Heart left ventricle (tissue), 16 donors: ENCODE measurements around the gene NHLRC4. TPM values are rescaled to one million over a fixed set of nuclear protein-coding genes. Genes with fewer than 3 reads are reported as not detected.

Experiments
- ATAC-seq, 4 donors: fragments of 200-7000 bp; cut with Tn5 transposase; one replicate each; pipeline ENCODE4 v1.9.1; 2020 to 2022; ENCODE audit warnings: moderate library complexity in 4 of 4, mild to moderate bottlenecking in 3 of 4, moderate number of reproducible peaks in 1 of 4
- DNase-seq, 5 donors: peaks; one replicate each; pipeline ENCODE4 v3.0.0-alpha.2; 2020
- H3K27ac ChIP-seq, 12 donors: fragments of 200-600 bp; sonication (generic) in 4 of 12; one replicate each; pipeline versions ENCODE4 v1.5.0 to v1.8.0; 2016 to 2022; ENCODE audit warnings: mild to moderate bottlenecking in 2 of 12
- H3K27me3 ChIP-seq, 9 donors: fragments of 200-600 bp; sonication (generic) in 2 of 9; one replicate each; pipeline versions ENCODE4 v1.5.1 to v1.8.0; 2016 to 2022; ENCODE audit warnings: mild to moderate bottlenecking in 3 of 9
- H3K36me3 ChIP-seq, 9 donors: fragments of 200-600 bp; sonication (generic) in 2 of 9; one replicate each; pipeline versions ENCODE4 v1.5.0 to v1.8.0; 2018 to 2022; ENCODE audit warnings: mild to moderate bottlenecking in 2 of 9
- H3K4me1 ChIP-seq, 12 donors: fragments of 200-600 bp; sonication (generic) in 4 of 12; one replicate each; pipeline versions ENCODE4 v1.5.0 to v1.8.0; 2016 to 2022; ENCODE audit warnings: mild to moderate bottlenecking in 3 of 12
- H3K4me3 ChIP-seq, 12 donors: fragments of 200-600 bp; sonication (generic) in 4 of 12; one replicate each; pipeline versions ENCODE4 v1.5.0 to v1.8.0; 2017 to 2022; ENCODE audit warnings: mild to moderate bottlenecking in 9 of 12, moderate library complexity in 4 of 12
- H3K9me3 ChIP-seq, 12 donors: fragments of 200-600 bp; sonication (generic) in 4 of 12; one replicate each; pipeline versions ENCODE4 v1.5.0 to v1.8.0; 2016 to 2022; ENCODE audit warnings: mild to moderate bottlenecking in 1 of 12
- POLR2A ChIP-seq, 2 donors: fragments of 450-650 bp; IDR thresholded peaks; one replicate each; pipeline ENCODE4 v1.6.1; 2017; ENCODE audit warnings: antibody characterized with exemption in 2 of 2, mild to moderate bottlenecking in 2 of 2, moderate library complexity in 2 of 2
- WGBS, 4 donors: extraction: QIAGEN DNeasy Blood & Tissue Kit in 2 of 4; methylation state at CpG; one replicate each; pipeline versions ENCODE4 v1.1.5 to v1.1.7; 2013 to 2018; 5-methylcytosine and 5-hydroxymethylcytosine counted together
- intact Hi-C, 10 donors: fragments of 100-400 bp; cut with DNase I; formaldehyde crosslinking; loops; one replicate each; pipeline versions ENCODE4 v1.11.1 to v1.14.2; 2022
- polyA plus RNA-seq, 2 donors: library from polyadenylated mRNA; stranded (reverse); fragments of 200-250 nt; gene quantifications; one replicate each; pipeline ENCODE4 v1.2.3, GENCODE V29; 2013
- total RNA-seq, 9 donors: library from RNA; depleted of rRNA in 2 of 9; stranded (reverse); fragments of >200 nt in 2 of 9; fragmentation: NEBNext Ultra II Directional in 3 of 9; extraction: Animal tissue kit (Norgen Biotek cat#: 25700) in 3 of 9; gene quantifications; one replicate each; pipeline versions ENCODE4 v1.1.0 to v1.2.4, GENCODE V29; 2016 to 2023
- TF ChIP-seq, protein P1 (sequence below), 12 donors: fragments of 200-600 bp; sonication (generic) in 4 of 12; IDR thresholded peaks; one replicate each; pipeline versions ENCODE4 v1.5.0 to v1.8.0; 2018 to 2022; ENCODE audit warnings: antibody characterized with exemption in 12 of 12, mild to moderate bottlenecking in 5 of 12
- donor health status: ischemic (EF 13 %, LVEDD 7.1; RV severe dilation, severe dysfunction).
- donor health status: healthy with polysubstance abuse.
- donor health status: DM: no; HTN: yes; CAD: no.
- donor health status: DM: no; HTN: no; CAD: no.
- donor health status: ischemic (EF 25% LVEDD 6.9; RV normal size, moderate dysfunction).
- donor health status: ischemic (EF 25% LVEDD 5.7; RV mildly dilated, moderate dysfunction).
- donor health status: healthy.
- donor health status: DM: yes; HTN: yes; CAD: no.
- donor health status: ischemic (EF 35%, LVEDD 5.7; RV mildly dilated, moderate dysfunction).
- donor health status: nonischemic (EF 11% LVEDD 7.7; RV severe dilation, severe dysfunction).
- donor health status: DM: yes; HTN: yes; CAD: no.
- donor health status: PGD.
- donor health status: ischemic (EF 29% LVEDD 5.4; RV normal size, mild dysfunction).
- donor health status: nonischemic (EF 23%, LVEDD 6.1; RV moderate dilation, normal function).

Gene NHLRC4
- total and polyA plus RNA-seq, 11 donors = 0.23 to 0.86 (median 0.48) TPM; not detected in 1

DNA sequence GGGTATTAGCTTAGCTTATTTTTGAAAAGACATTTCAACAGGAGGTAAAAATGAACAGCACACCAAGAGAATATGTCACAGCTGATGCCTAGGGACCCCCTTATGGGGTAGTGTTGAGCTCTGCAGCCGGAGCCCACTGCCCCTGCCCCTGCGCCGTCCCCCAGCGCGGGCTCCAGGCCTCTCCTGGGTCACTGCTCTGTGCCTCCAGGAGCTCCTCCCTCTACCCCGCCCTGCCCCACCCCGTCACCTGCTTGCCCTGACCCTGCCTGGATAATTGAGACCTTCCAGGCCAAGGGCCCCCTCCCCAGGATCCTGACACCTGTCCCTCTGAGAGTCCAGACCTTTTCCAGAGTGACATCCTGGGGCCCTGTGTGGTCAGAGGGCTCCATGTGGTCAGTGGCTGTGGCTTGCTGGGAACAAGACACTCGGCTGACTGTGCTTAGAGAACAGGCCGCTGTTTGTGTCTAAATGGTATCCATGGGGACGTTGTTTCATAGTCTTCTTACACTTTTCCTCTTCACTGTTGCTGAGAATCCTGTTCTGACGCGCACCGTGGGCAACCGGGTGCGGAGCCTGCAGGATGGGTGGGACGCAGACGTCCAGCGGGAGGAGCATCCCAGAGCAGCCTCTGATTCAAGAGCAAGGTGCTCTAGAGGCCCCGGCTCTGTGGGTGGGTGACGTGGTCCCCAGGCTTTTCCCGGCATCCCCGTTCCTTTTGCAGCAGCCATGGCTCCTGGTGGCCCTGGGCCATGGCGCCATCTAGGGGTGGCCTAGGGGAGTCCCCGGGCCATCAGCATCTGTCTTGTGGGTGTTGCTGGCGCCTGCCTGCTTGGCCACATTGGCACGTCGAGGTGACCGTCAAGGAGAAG is 43.9 kb downstream of the NHLRC4 start:
- Histone ChIP-seq H3K9me3 (no peaks in the 10 kb centered on the region), H3K36me3 (no peaks in the 10 kb centered on the region), H3K27ac (no peak overlapping the region), H3K4me1 (peaks cover 0 to 19% (median 0%) of the 10 kb centered on the region in 12 donors), H3K4me3 (no peak overlapping the region), H3K27me3 (no peaks in the 10 kb centered on the region)
- DNase-seq (peak in 3 of 5 donors; percentile 53 to 80 (median 58)), ATAC-seq (peak; percentile 55 to 84 (median 74))
- intact Hi-C loops = no loop called here
- WGBS, 4 donors = 68 to 81% (median 76%) methylated on average over 26 to 28 of the region's 28 CpGs
- TF ChIP-seq POLR2A (IDR thresholded peaks at IDR 0.05) = no peak
- TF ChIP-seq, protein P1, sequence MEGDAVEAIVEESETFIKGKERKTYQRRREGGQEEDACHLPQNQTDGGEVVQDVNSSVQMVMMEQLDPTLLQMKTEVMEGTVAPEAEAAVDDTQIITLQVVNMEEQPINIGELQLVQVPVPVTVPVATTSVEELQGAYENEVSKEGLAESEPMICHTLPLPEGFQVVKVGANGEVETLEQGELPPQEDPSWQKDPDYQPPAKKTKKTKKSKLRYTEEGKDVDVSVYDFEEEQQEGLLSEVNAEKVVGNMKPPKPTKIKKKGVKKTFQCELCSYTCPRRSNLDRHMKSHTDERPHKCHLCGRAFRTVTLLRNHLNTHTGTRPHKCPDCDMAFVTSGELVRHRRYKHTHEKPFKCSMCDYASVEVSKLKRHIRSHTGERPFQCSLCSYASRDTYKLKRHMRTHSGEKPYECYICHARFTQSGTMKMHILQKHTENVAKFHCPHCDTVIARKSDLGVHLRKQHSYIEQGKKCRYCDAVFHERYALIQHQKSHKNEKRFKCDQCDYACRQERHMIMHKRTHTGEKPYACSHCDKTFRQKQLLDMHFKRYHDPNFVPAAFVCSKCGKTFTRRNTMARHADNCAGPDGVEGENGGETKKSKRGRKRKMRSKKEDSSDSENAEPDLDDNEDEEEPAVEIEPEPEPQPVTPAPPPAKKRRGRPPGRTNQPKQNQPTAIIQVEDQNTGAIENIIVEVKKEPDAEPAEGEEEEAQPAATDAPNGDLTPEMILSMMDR (IDR thresholded peaks at IDR 0.05) = peak; percentile 58 to 79 (median 69)

DNA sequence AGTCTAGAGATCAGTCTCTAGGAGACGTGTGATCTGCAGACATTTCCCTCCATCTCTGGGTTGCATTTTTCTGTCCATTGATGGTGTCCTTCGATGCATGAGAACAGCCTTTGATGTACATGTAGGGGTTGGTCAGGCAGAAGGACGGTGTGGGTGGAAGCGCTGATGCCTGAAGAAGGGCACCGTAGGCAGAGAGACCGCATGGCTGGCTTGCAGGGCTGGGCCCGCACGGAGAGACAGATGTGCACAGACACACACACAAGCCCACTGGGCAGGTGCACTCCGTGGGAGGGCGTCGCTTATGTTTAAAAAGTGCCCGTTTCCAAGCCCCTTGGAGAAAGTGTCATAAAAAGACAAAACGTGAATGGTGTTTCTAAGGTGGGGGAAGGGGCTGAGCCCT is 48.3 kb downstream of the NHLRC4 start:
- Histone ChIP-seq H3K36me3 (peaks cover 0 to 10% (median 4%) of the 10 kb centered on the region in 9 donors), H3K4me3 (no peak overlapping the region), H3K9me3 (no peaks in the 10 kb centered on the region), H3K27me3 (no peaks in the 10 kb centered on the region), H3K4me1 (peaks cover 0 to 10% (median 0%) of the 10 kb centered on the region in 12 donors), H3K27ac (no peak overlapping the region)
- intact Hi-C loops = no loop called here
- TF ChIP-seq, protein P1 (IDR thresholded peaks at IDR 0.05) = no peak
- TF ChIP-seq POLR2A (IDR thresholded peaks at IDR 0.05) = no peak
- DNase-seq = no peak
- 95 to 97% (median 96%) methylated on average over 13 of the region's 13 CpGs for WGBS, 4 donors
- no peak for ATAC-seq

GRCh38 chr16:616733-617586 is 50.2 kb downstream of the NHLRC4 start:
- no peak overlapping the region for H3K4me3 ChIP-seq
- H3K36me3 ChIP-seq = peaks cover 0 to 10% (median 4%) of the 10 kb centered on the region in 9 donors
- intact Hi-C loops = no loop called here
- TF ChIP-seq POLR2A (IDR thresholded peaks at IDR 0.05) = no peak
- TF ChIP-seq, protein P1 (IDR thresholded peaks at IDR 0.05) = no peak
- no peak for DNase-seq
- 92 to 95% (median 94%) methylated on average over 23 to 39 of the region's 39 CpGs for WGBS, 4 donors
- ATAC-seq = peak in 1 of 4 donors; percentile 48
- no peaks in the 10 kb centered on the region for H3K4me1 ChIP-seq
- no peak overlapping the region for H3K27ac ChIP-seq
- H3K9me3 ChIP-seq = no peaks in the 10 kb centered on the region
- no peaks in the 10 kb centered on the region for H3K27me3 ChIP-seq

DNA sequence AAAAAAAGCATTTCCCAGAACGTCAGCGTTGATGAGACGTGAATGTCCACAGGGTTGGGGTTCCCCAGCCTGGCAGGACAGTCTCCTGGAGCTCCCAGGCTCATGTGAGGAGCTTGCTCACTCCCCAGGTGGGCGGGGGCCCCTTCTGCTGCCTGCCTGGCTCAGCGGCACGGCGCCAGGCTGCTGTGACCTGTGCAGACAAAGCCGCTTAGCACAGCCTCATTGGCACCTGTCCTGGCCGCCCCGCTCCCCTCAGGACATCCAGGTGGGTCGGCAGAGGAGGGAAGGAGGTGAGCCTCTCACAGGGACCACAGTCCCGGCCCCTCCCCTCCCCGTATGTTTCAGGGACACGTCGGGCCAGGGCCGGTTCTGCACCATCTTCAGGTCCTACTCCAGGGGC is 51.0 kb downstream of the NHLRC4 start:
- DNase-seq = no peak

More for the DNA sequence above, 51.0 kb downstream of the NHLRC4 start:
- TF ChIP-seq, protein P1 (IDR thresholded peaks at IDR 0.05) = no peak
- TF ChIP-seq POLR2A (IDR thresholded peaks at IDR 0.05) = no peak
- Histone ChIP-seq H3K36me3 (peaks cover 0 to 10% (median 4%) of the 10 kb centered on the region in 9 donors), H3K27ac (no peak overlapping the region), H3K4me1 (no peaks in the 10 kb centered on the region), H3K27me3 (no peaks in the 10 kb centered on the region), H3K4me3 (no peak overlapping the region), H3K9me3 (no peaks in the 10 kb centered on the region)
- ATAC-seq = no peak
- intact Hi-C loops = no loop called here
- 88 to 93% (median 91%) methylated on average over 14 to 16 of the region's 16 CpGs for WGBS, 4 donors
